ENCODE data around the gene MAPK14.
A peak's percentile ranks its signal among the peaks of the same experiment; 100 is the strongest.
"Not testable (repeated sequence)": the region's sequence is repeated elsewhere in the genome, so short reads cannot be mapped to it uniquely, and the experiment has no call there.

The MAPK14 gene

GRCh38 chr6:36070252-36070651, 42.6 kb downstream of the MAPK14 start:
- DNase-seq (ENCODE audit: low spot score) = no peak

DNA sequence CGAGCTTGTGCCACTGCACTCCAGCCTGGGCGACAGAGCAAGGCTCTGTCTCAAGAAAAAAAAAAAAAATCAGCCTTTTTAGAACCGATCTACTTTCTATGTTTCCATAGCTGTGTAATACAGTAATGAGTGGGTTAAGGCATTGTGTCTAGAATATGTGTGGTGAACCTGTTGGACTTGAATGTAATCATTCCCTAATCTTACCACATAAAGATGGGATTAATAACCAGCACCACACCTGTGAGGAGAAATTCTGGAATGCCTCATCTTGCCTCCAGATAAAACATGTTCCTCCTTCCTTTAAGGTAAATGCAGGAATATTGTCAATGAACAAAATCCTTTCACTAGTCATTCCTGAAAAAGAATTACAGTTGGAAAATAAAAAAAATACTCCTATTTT, 43.7 kb downstream of the MAPK14 start:
- no peak for DNase-seq (ENCODE audit: low spot score)

- no peak for DNase-seq (ENCODE audit: low spot score)
These were observed 44.1 kb downstream of the MAPK14 start for GRCh38 chr6:36071714-36072113.

DNA sequence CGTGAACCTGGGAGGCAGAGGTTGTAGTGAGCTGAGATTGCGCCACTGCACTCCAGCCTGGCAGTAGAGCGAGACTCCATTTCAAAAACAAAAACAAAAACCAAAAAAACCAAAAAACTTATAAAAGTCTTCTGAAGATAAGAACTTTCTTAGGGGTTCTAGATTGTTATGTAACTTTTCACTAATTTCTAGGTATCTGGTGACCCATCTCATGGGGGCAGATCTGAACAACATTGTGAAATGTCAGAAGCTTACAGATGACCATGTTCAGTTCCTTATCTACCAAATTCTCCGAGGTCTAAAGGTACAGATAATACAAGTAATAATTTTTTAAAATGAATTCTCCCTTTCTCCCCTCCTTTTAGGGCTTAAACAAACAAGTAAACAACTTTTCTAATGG, 45.1 kb downstream of the MAPK14 start:
- no peak for DNase-seq (ENCODE audit: low spot score)

- DNase-seq (ENCODE audit: low spot score) = no peak
These were observed 46.0 kb downstream of the MAPK14 start for GRCh38 chr6:36073587-36073986.

GRCh38 chr6:36075656-36076055, 48.0 kb downstream of the MAPK14 start:
- peak; percentile 17 for DNase-seq (ENCODE audit: low spot score)

DNA sequence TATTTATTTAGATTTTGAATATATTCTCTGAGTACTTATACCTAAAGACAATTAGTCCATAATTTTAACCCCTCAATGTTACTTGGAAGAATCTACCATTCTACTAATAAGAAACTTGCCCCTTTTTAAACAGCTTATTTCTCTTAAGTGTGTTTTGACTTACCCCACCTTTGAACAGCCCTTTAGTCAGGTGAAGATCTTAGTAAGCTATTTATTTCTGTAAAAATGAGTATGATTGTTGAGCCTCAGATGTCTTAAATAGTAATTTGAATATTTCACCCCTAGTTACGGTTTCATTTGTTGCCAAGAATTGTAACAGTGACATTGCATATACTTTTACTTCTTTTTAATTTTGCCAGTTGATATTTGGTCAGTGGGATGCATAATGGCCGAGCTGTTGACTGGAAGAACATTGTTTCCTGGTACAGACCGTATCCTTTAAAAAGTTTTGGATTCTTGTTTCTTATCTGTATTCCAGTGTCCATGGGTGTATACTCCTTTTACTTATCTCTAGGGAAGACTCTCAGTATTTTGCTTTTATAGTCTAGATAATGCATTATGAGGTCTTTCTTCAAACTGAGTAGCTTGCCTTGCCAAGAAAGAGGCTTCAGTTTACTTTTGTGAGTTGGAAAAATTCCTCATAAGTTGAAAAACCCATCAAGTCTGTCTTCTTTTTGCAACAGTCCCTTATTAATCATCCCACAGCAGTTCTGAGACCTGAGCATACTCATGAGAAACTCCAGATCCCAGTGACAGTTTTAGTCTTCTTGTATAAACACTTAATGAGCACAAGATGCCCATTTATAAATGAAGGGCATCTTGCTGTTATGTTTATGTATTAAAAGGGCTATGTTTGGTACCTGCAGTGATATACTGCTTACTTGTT, 48.8 kb downstream of the MAPK14 start:
- DNase-seq (ENCODE audit: low spot score) = no peak

DNA sequence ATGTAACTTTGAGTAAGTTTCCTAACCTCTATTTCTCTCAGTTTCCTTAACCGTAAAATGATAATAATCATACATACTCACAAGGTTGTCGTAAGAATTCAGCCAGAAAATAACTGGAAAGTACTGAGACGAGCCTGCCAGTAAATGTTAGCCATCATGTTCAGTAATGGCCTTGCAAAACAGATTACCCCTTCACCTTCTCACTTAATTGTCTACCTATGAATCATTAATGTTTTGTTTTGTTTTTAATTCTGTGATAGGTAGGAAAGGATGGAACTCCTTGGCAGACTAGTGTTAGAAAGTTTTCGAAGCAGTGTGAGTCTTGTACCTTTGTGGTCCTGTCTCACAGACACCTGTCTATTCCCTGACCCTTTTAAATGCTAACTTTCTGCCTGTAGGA, 50.6 kb downstream of the MAPK14 start:
- no peak for DNase-seq (ENCODE audit: low spot score)

GRCh38 chr6:36079601-36080000, 52.0 kb downstream of the MAPK14 start:
- no peak for DNase-seq (ENCODE audit: low spot score)

- no peak for DNase-seq (ENCODE audit: low spot score)
These were observed 54.7 kb downstream of the MAPK14 start for GRCh38 chr6:36082318-36082717.

GRCh38 chr6:36083446-36083845, 55.8 kb downstream of the MAPK14 start:
- DNase-seq (ENCODE audit: low spot score) = no peak

DNA sequence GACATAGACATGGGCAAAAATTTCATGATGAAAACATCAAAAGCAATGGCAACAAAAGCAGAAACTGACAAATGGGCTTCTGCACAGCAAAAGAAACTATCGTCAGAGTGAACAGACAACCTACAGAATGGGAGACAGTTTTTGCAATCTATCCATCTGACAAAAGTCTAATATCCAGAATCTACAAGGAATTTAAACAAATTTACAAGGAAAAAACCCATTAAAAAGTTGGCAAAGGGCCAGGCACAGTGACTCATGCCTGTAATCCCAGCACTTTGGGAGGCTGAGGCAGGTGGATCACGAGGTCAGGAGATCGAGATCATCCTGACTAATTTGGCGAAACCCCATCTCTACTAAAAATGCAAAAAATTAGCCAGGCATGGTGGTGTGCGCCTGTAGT, 60.6 kb downstream of the MAPK14 start:
- DNase-seq (ENCODE audit: low spot score) = not testable (repeated sequence)

- no peak for DNase-seq (ENCODE audit: low spot score)
These were observed 61.4 kb downstream of the MAPK14 start for GRCh38 chr6:36089048-36089447.

DNA sequence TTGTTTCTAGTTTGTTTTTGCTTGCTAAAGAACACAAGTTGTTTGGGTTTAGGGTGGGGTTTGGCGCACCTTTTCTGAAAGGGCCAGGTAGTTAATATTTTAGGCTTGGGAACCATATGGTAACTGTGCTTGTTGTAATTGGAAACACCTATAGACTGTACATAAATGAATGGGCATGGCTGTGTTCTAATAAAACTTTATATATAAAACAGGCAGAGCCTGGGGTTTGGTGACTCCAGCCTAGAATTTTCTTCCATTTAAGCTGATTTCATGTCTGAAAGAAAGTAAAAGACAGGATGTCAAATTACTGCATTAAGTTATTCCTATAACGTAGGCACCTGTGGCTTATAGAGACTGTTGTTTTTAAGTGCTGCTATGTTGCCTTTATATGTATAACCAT, 66.6 kb downstream of the MAPK14 start:
- DNase-seq (ENCODE audit: low spot score) = no peak

- peak; percentile 27 for DNase-seq (ENCODE audit: low spot score)
These were observed 67.3 kb downstream of the MAPK14 start for GRCh38 chr6:36094753-36095496.

- DNase-seq (ENCODE audit: low spot score) = peak; percentile 24
These were observed 68.1 kb downstream of the MAPK14 start for GRCh38 chr6:36095497-36096391.

GRCh38 chr6:36098253-36098919, 70.8 kb downstream of the MAPK14 start:
- DNase-seq (ENCODE audit: low spot score) = no peak

DNA sequence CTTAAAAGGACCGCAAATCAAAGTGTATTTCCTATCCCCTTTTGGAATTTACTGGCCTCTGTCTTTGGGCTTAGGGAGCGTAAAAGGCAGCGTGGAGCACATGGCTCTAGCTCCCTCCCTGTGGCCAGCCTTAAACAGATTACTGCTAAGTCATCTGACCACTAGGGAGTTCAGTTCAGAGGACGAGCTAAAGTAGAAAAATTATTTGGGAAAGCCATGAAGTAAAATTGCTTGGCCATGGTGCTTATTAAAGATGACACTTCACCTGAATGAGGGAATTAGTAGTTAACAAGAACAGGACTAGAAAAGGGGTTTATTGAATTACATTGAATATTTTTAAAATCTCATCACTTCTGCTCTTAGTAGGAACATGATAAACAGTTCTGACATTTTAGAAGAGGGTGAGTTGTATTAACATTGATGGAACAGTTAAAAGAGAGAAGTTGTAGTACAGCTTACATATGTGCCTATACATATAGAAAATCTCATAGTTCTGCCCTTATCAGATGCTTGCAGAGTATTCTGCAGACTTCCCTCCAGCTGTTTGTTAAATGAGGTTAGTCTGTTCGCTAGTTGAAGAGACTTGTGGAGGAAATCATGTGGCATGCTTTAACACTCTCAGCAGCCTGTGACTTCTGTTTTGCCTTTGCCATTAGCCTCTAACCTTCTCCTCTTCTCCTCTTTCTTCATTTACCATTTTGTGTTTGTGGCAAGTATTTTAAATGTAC, 71.5 kb downstream of the MAPK14 start:
- no peak for DNase-seq (ENCODE audit: low spot score)

GRCh38 chr6:36099869-36100483, 72.4 kb downstream of the MAPK14 start:
- DNase-seq (ENCODE audit: low spot score) = no peak

- no peak for DNase-seq (ENCODE audit: low spot score)
These were observed 74.1 kb downstream of the MAPK14 start for GRCh38 chr6:36101691-36102090.

DNA sequence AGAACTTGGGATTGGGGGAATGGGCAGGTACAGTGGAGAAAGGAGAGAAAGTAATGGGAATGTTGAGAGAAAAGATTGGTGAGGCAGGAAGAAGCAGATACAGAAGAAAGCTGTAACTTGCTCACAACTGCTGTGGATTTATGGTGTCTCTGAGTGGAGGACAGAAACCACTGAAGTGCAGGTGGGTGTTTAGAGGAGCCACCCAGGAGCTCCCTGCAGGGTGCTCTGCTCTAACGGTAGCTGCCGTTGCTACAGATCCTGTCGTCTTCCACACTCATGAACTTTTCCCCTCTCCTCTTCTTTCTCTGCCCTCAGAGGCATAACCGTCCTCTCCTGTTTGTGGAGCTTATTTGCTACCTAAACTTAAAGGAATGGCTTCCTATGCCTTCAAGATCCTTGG, 75.2 kb downstream of the MAPK14 start:
- DNase-seq (ENCODE audit: low spot score) = no peak

Data from HuH-7 (cell line).